Thyroid gland (tissue), 4 donors: Measurements from ENCODE around the gene RETN.

Source experiments
- POLR2A ChIP-seq, 2 donors: fragments of 450-650 bp; IDR thresholded peaks; one replicate each; pipeline ENCODE4 v1.6.1; 2017; ENCODE audit warnings: antibody characterized with exemption in 2 of 2, mild to moderate bottlenecking in 2 of 2, moderate library complexity in 1 of 2
- TF ChIP-seq, protein P1 (sequence below), 6 experiments: fragments of 200-600 bp in 3 of 6; fragments of 450-650 bp in 3 of 6; sonication (generic) in 3 of 6; IDR thresholded peaks; one replicate each; pipeline ENCODE4 v1.5.1; 2016 to 2019; ENCODE audit warnings: antibody characterized with exemption in 6 of 6, mild to moderate bottlenecking in 2 of 6, inconsistent platforms in 1 of 6, moderate library complexity in 1 of 6

DNA sequence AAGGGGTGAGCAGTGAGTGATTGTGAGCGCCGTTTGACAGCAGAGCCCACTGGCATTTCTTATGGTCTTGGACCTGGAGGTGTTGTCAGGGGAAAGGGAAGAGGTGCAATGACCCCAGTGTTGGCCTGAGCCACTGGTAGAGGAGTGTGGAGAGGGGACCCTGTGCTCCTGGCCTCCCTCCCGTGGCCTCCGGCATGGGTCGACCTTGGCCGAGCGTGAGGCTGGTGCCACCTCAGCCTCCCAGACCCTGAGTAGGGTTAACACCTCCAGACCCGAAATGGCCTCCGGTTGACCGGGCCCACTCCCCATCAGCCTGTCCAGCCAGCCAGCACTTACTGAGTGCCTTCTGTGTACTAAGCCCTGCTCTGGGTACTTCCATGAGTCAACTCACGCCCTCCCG is 18.3 kb downstream of the RETN start:
- TF ChIP-seq, protein P1, sequence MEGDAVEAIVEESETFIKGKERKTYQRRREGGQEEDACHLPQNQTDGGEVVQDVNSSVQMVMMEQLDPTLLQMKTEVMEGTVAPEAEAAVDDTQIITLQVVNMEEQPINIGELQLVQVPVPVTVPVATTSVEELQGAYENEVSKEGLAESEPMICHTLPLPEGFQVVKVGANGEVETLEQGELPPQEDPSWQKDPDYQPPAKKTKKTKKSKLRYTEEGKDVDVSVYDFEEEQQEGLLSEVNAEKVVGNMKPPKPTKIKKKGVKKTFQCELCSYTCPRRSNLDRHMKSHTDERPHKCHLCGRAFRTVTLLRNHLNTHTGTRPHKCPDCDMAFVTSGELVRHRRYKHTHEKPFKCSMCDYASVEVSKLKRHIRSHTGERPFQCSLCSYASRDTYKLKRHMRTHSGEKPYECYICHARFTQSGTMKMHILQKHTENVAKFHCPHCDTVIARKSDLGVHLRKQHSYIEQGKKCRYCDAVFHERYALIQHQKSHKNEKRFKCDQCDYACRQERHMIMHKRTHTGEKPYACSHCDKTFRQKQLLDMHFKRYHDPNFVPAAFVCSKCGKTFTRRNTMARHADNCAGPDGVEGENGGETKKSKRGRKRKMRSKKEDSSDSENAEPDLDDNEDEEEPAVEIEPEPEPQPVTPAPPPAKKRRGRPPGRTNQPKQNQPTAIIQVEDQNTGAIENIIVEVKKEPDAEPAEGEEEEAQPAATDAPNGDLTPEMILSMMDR (IDR thresholded peaks at IDR 0.05) = no peak
- TF ChIP-seq POLR2A (IDR thresholded peaks at IDR 0.05) = no peak
